NCI-H2171 treated with DMSO at 0.1 percent for 48 hours (cell line): ENCODE measurements around the gene ETV6.
A peak's percentile ranks its signal among the peaks of the same experiment; 100 is the strongest.

Experiments
- DNase-seq: peaks from one replicate; lab custom pipeline; 2025; lab: John Stamatoyannopoulos, UW

ETV6 gene

GRCh38 chr12:11717519-11717961 is 68.1 kb downstream of the ETV6 start:
- DNase-seq = no peak

GRCh38 chr12:11718105-11718504 is 68.6 kb downstream of the ETV6 start:
- no peak for DNase-seq

DNA sequence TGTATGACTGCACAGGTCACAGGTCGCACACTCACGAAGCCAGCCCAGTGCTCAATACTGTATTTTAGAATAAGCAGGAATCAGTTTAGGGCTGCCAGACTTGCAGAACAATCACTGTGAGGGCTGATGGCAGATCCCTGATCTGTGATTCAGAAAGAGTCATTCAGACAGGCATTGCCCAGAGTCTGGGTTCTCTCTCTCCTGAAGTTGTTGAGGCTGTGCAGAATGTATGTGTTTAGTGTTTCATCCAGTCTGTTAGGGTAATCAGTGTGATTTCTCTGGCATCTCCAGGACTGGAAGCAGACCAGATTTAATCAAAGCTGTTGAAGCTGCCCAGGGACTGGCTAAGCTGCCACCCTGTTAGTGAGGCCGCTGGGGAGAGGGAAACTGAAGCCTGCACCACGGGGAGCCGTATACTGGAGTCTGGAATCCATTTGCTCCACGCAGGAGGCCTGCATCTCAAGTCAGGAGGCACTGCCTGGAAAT is 69.3 kb downstream of the ETV6 start:
- DNase-seq = no peak

DNA sequence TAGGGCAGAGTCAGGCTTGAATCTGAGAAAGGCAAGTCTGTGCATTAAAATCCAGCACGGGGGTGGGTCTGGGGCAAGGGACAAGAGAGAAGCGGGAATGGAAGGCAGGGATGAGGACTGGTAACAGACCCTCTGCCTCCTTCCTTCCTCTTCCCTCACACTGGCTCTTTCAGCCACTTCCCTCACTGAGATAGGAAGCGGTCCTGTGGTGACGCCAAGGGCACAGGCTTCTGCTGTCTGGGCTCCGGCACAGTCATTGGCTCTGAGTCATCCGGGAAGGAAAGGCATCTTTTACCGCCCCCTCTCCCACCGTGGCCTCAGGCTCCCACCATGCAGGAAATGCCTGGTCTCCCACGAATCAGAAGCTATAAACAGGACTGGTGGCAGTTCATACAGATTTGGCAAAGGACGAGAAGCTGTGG is 70.2 kb downstream of the ETV6 start:
- DNase-seq = no peak

- no peak for DNase-seq
These were observed 72.6 kb downstream of the ETV6 start for GRCh38 chr12:11722071-11722470.

- no peak for DNase-seq
These were observed 73.2 kb downstream of the ETV6 start for GRCh38 chr12:11722578-11723138.

DNA sequence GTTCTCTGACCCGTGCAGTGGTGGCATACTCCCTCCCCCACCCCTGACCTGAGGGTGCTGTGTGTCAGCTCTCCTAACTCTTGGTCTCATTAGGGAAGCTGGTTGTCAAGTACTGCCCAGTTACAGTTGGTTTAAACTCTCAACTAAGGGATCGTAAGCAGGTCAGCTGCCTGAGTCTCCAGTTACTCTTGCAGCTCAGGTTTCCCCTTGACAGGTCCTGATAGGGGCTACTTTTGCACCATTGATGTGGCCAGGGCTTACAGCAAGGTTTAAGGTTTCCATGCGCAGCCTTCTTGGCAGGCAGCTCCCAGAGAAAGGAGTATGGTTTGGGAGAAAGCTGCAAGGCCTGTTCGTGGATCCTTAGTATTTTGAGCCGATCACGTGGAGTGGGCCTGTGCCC is 74.5 kb downstream of the ETV6 start:
- peak; percentile 0 for DNase-seq

DNA sequence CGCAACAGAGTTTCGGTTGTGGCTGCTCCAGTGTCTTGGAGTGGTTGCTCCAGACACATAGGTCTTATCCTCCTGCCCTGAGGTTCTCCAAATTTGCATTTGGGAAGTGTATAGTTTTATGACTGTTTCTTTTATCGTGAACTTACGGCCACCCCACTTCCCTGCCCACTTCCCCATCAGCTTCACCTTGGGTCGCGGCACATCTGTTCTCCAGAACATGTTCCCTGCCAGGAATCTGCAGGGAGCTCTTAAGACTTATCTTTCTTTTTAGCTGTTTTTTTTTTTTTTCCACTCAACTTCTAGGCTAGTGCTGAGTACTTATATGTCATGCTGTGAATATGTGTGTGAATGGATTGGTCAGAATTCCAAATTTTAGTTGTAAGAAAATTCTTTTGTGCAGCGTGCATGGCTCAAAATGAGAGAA is 75.4 kb downstream of the ETV6 start:
- DNase-seq = peak; percentile 0

GRCh38 chr12:11725686-11726085 is 76.2 kb downstream of the ETV6 start:
- DNase-seq = no peak

DNA sequence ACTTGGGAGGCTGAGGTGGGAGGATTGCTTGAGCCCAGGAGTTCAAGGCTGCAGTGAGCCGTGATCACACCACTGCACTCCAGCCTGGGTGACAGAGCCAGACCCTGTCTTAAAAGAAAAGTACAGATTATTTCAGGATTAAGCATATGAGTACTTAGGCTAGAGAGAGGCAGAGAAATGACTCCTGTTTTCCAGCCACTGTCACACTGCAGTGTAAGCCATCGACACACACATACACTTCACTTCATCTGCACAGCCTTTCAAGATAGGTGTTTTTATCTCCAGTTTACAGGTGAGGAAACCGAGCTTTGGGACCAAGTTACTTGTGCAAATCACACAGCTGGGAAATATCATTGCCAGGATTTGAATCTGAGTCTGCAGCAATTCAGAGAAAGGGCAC is 77.2 kb downstream of the ETV6 start:
- no peak for DNase-seq

DNA sequence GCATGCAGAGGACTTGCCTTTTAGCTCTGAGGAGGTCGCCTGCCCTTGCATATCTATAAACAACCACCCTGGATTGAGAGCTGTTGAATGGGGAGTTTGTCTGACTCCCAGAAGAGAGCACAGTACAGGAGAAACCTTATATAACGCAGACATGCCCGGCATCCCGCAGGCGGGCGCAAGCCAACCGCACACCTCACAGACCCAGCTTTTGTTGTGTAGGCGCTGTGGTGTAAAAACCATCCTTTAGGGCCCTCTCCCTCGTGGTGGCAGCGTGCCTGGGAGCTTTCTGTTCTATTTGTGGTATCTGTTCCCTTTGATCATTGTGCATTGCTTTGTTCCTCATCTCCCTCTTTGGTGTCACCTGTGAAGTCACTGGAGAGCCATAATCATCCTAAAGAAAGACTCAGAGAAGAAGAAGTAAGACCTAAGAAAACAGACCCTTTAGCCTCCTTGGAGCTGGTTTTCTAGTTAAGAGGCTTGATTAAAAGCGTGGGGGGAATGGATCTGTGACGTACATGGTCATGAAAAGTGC is 77.7 kb downstream of the ETV6 start:
- no peak for DNase-seq

DNA sequence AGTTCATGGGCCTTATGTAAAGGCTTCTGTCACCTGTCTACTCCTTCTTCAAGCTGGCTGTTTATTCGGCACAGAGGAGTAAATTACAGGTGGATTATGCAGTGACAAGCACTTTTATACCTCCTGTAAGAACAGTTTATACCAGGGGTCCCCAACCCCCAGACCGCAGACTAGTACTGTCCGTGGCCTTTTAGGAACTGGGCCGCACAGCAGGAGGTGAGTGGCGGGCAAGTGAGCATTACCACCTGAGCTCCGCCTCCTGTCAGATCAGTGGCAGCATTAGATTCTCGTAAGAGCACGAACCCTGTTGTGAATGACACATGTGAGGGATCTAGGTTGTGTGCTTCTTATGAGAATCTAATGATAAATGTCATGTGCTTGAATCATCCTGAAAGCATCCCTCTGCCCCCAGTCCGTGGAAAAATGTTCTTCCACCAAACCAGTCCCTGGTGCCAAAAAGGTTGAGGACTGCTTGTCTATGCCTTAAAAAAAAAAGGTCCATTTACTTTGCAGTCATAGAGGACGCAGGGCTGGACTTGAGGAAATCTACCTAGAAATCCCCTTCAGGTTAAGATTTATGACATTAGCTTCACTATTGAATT is 78.8 kb downstream of the ETV6 start:
- DNase-seq = no peak

DNA sequence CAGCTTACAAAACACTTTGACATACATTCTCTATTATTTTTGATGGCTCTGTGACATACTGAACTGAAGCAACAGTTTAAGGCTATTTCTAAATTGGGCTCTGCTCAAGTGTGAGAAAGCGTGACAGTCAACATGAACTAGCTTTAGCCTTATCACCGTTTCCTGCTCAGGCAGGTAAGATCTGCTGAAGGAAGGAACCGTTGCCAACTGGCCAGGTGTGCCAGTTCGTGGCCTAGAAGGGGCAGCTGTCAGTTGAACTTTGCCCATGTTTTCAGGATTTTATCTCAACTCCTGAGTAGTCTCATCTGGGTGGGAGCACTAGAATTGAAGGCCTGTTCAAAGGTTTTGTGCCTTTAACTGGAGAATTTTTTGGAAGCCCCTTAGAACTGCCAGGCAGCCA is 79.5 kb downstream of the ETV6 start:
- DNase-seq = peak; percentile 1

DNA sequence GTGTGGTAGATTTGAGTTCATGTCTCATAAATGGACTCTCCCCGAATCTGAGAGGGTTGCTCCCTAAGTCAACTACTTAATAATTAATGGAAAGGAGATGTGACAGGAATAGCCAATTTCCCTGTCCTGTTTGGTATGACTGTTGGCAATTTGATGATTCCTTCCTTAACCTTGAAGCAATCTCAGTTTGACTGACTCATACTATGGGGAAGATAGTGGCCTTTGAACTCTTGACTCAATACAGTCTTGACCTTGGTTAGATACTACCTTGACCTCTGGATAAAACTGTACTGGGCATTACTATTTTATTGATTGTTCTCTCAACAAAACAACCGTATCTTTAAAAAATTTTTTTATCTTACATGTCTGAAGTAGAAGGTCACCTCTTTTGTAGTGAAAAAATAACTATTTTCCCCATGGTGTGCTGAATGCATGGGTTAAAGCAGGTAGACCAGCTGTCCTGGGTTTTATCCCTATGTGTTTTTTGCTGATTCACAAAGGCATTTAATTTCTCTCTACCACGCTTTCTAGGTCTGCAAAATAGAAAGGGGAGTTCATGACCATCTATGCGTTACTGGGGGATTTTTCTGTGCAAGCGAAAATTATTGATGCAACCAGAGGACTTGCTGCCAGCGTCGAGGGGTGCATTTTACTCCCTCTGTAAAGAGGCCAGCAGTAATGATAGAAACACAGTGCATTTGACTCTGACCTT is 80.1 kb downstream of the ETV6 start:
- no peak for DNase-seq

DNA sequence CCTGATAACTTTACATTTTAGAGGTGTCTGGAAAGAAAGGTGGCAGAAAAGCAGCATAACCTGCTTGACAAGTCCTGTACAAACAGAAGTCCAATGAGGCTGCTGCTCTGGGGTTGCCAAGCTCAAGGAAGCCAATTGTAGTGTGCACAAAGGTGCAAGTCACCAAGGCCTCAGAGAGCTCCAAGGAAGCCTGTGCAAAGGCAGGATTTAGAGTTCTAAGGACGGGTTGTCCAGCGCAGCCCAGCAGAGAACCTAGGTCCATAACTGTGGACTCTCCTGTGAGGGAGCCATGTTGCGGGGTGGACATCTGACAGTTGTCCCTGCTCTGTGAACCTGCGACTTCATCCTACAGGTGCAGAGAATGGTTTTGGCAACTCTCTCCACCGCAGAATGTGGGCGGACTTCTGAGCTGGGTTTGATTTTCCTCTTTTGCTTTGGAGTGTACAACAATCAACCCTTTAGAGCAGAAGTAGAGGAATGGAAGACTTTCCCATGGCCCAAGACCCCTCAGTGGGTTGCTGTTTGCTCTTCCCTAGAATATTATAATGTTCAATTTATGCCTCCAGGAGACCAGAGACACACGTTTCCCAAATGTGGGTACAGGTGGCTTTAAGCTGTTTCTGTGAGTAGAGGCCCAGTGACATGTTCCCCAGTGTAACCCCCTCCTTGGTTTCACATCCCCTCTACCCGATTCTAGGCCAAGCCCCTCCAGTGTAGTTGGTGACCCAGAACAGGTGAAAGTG is 81.0 kb downstream of the ETV6 start:
- DNase-seq = no peak

DNA sequence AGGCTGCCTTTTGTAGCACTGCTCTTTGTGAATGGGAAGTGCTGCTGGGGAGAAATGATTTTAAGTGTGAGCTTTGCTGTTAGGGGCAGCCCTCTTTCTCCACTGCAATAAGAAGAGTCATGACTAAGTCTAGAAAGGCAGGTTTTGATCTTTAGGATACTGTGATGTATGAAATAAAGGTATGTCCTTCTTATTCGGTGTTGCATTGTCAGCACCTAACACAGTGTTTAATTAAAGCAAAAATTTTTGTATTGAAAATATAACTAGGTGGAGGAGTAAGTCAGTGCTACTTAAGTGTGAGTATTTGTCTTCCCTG is 81.5 kb downstream of the ETV6 start:
- DNase-seq = no peak

GRCh38 chr12:11731455-11731854 is 82.0 kb downstream of the ETV6 start:
- DNase-seq = no peak

DNA sequence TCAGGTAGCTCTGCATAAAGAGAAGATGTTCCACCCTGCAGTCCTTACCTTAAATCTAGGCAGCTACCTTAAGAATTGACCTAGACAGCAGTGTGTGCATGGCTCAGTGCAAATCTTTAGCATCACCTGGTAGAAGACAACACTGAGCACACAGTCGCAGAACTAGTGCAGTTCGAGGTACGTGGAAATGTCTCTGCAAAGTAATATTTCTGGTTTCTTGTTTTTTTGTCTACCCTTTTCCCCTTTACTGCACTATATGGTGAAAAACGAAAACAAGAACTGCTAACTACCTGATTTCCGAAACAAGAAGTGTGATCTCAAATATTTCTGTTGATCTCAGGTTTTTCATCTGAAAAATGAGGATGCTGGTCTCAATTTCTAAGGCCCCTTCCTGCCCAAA is 82.5 kb downstream of the ETV6 start:
- no peak for DNase-seq

- DNase-seq = no peak
These were observed 83.2 kb downstream of the ETV6 start for GRCh38 chr12:11732715-11733114.

- DNase-seq = no peak
These were observed 85.2 kb downstream of the ETV6 start for GRCh38 chr12:11734580-11735180.

DNA sequence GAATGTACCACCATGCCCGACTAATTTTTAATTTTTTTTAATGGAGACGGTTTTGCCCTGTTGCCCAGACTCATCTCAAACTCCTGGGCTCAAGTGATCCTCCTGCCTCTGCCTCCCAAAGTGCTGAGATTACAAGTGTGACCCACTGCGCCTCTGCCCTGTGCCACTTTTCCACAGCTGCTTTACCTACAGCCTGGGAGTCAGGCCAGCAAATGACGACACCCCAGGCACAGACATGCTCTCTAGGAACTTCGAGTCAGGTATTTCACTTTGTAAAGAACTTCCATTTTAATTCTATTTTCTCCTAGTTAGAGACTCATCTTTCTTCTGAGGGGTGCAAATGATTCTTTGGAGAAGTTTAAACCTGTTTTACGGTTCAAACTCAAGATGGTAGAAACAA is 89.0 kb downstream of the ETV6 start:
- DNase-seq = no peak

GRCh38 chr12:11739980-11740577 is 90.6 kb downstream of the ETV6 start:
- DNase-seq = no peak
